DMS79 (cell line): ENCODE data around the gene FNTB.
A peak's percentile ranks its signal among the peaks of the same experiment; 100 is the strongest.

Experiments used
- DNase-seq: peaks from one replicate; lab custom pipeline; 2025; lab: John Stamatoyannopoulos, UW

FNTB gene

DNA sequence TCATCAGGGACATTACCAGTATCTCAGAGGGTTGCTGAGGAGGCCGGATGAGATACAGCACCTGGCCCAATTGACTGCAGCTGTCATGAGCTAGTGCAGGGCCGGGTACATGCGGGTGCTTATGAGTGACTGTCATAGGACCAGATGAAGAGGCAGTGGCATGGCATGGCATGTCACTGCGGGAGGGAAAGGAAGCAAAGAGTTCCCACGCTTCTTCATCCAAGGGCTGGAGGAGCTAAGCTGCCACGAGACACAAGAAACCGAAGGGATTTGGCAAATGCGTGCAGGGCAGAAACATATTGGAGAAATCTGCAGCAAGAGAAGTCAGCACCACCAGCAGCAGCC, 33.4 kb upstream of the FNTB start:
- no peak for DNase-seq

DNA sequence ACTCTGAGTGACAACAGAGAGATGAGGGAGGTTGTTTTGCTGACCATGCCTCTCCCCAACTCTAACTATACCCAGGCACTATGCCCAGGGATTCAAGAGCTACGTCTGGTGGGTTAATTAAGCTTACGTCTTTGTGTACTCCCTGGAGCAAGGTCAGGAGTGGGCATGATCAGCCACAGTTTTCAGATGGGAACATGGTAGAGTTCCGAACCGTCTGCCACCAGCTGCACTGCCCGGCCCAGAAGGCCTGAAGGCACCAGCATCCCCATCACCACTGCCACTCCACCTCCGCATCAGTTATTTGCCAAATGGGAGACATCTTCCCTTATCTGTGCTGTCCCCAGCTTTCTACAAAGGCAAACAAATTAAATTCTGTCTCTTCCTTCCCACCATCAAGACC, 33.0 kb upstream of the FNTB start:
- DNase-seq, result no peak

DNA sequence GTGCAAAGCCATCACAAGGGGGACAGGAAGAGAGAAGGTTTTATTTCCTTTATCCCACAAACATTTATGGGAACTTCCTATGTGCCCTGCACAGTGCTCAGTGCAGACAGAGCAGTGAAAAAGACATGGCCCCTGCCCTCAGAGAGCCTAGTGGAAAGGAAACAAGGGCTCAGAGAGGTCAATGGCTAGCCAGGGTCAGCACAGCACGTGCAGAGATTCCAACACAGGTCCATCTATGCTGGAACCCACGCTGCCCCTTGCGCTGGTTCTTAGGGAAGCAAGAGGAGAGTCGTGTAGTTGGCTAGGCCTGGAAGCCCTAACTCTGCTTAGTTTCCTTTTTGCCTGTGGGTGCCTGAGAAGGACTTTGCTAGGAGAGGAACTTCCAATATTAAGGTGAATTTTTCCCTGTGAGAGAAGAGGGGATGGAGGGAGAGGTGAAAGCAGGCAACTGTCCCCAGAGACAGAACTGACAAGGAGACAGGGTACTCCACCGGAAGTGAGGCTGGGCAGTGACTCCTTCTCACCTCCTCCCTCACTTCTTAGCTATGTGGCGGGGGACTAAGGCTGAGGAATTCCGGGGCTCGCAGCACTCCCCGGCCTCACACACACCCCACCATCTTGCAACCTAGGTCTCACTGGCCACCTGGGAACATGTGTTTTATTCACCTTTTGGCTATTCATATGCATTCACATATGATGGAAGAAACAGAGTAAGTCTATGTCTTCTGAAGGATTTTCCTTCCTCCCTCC, 32.0 kb upstream of the FNTB start:
- no peak for DNase-seq

DNA sequence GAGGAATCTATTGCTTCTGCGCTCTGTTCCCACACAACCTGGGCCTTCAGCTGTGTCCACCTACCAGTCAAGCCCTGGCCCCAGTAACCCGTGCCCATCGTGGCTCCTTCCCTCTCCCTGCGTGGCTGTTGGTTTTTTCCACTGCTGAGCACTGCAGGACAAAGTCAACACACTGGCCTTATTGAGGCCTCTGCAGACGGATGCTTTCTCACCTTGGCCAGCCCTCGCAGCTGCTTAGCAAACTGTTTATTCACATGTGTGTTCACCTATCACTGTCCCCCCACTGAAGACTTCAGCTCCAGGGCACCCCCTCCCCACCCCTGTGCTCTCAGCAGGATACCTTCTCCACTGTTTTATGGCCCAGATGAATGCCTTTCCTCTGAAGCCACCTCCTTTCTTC, 31.4 kb upstream of the FNTB start:
- DNase-seq, result no peak

DNA sequence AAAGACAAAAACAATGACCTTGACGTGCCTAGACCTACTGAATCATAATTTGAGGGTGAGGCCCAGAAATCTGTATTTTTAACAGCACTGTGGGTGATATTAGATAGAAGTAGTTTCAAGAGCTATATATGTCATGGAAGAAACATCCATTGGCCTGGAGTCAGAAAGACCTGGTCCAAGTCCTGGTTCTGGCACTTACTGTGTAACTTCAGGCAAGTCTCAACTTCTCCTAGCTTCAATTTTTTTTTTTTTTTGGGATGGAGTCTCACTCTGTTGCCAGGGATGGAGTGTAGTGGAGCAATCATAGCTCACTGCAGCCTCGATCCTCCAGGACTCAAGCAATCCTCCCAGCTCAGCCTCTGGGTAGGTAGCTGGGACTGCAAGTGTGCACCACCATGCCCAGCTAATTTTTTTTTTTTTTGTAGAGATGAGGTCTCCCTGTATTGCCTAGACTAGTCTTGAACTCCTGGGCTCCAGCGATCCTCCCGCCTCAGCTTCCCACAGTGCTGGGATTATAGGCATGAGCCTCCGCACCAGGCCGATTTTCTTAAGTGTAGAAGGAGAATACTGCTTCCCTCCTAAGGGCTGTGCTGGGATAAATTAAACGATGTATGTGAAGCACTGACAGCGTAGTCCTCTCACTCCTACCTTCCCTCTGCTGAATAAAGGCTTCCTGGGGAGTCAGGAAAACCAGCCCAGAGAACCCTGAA, 29.8 kb upstream of the FNTB start:
- no peak for DNase-seq

DNA sequence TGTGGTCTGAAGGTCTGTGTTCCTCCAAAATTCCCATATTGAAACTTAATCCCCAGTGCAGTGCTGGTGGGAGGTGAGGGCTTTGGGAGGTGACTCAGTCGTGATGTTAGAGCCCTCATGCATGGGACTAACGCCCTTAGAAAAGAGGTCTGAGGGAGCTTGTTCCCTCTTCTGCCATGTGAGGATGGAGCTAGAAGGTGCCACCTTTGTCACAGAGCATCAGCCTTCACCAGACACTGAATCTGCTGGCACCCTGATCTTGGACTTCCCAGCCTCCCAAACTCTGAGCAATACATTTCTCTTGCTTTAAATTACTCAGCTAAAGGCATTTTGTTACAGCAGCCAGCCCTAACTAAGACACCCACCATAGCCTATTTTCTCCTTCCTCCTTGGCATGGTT, 28.5 kb upstream of the FNTB start:
- DNase-seq, result no peak

DNA sequence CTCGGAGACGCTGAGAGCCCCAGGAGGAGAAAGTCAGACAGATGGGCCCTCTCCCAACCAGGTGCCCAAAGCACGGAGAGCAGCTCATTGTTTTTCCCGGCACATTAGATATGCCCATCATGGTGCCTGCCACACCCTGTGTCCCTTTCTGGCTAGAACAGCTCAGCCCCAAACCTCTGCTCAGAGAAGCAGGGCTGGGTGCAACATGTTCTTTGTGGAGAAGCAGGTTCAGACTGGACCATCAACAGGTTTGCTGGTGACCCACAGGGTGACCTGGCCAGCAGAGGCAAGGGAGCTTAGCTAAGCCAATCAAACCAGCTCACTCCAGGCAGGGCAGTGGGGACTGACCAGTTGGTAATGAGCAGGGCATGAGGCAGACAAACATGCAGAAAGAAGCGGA, 28.0 kb upstream of the FNTB start:
- DNase-seq, result no peak

DNA sequence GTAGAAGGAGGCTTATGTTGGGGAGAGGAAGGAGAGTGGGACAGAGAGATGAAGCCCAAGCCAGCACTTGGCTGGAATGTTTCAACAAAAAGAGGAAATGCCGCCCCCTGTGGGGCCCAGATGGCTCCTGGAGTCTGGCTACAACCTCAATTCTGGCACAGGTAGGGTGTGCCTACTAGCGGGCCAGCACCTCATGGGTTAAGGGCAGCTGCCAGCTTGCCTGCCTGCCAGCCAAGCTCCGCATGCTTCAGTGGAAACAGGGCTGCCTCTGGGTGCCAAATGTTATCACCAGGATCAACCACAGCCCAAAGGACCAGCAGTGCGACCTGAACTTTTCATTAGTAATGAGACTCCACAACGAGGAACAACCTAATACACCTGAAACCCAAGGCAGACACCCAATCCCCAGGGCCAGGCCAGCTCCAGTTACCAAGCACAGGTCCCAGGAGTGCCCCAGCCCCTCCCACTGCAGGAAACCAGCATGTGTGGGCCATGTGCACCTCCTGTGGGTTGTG, 25.9 kb upstream of the FNTB start:
- DNase-seq, result peak; percentile 97

DNA sequence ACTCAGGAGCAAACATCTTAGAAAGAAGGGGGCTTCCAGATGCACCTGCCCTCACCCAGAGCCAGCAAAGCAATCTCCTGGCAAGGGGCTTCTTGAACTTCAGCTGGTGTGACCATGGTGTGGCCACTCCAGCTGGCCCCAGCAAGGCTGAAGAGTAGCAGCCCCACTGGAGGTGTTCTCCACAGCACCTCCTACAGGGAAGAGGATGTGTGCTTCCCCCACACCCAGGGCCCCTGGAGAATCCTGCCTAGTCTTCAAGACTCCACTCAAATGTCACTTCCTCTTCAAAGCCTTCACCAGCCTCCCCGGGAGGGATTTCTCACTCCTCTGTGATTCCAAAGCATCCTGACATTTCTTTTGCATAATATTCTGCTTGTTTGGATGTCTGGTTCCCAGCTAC, 23.1 kb upstream of the FNTB start:
- DNase-seq, result no peak

DNA sequence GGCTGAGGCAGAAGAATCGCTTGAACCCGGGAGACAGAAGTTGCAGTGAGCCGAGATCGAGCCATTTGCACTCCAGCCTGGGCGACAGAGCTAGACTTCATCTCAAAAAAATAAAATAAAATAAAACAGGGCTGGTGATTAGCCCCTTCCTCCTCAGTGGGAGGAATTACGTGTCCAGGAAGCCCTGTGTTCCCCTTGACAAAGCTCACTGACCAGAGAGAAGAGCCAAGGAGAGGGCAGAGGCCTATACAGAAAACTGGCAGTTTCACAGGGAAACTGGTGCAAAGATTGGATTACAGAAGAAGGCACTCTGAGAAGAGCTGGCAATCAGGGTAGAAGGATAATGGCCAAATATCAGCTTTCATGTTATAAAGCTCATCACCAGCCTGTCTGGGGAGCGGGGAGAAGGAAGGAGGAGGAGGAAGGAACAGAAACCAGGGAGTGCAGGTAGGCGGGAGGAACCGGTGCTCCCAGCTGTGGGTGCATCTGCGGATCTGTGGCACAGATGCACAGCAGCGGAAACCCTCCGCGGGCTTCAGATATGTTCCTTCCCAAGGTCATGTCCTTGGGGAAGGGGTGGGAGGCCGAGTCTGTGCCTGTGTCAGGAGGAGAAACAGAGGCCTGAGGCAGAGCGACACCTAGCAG, 21.2 kb upstream of the FNTB start:
- DNase-seq, result no peak

DNA sequence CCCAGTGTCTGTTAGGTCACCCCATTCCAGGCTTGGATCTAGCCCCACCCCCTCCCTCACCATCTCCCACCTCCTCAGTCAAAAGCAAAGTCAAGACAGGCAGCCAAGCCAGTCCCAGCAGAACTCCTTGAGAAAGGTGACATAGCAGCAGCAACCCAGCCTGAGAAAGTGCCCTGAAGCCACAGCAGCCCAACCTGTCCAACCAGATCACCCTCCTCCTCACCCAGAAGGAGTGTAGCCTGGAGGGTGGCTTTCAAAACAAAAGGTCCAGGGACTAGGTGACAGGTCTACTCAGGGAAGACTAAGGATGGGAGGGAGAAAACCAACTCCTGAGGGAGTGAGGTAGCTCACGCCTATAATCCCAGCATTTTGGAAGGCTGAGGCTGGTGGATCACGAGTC, 19.7 kb upstream of the FNTB start:
- DNase-seq, result no peak

DNA sequence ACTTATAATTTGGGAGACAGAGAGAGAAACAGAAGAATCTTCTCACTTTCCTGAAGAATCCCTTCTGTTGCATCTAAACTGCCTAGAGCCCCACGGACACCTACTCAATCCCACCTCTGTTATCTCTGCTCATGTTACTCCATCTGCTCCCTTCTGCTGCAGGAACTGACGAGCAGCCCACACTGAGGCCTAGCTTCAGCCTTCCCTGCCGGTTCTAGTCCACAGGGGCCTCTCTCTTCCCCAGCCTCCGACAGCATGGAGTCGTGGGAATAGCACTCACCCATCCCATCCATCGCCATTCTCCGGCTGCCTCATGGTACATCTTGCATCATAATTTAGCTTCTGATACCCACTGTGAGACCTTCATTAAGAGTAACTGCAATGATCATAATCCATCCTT, 18.5 kb upstream of the FNTB start:
- DNase-seq, result no peak

DNA sequence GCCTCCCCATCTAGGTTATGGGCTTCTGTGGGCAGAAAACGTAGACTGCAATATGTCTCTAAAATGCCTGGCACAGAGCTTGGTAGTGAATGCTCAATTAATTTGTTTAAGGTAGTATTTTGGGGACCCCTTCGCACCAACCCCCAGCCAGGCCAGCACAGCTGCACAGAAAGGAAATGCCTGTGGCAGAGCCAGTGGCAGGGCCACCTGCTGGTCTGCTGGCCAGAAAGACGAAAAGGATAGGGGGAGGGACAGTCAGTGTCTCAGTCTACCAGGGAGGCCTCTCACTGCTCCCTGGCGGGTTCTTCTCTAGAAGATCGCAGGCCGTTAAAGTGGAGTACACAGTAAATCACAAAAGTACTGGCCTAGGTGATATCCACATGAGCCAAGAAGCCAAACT, 18.0 kb upstream of the FNTB start:
- no peak for DNase-seq

DNA sequence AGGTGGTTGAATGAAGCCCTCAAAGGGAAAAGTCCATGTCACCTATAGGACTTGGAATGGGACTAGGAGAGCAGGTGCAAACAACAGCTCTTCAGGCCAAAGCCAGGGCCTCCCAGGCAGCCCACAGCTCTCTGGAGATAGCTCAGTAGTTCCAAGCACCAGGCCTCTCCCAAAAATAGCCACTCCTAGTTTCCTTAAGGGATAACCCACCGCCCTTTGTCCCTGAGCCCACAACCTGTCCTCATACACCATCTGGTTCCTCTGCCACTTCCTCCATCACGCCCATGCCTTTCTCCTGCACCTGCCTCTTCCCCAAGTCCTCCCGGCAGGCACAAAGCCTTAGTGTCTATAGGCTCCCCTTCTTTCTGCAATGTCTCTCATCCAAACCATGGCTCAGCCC, 16.7 kb upstream of the FNTB start:
- no peak for DNase-seq

DNA sequence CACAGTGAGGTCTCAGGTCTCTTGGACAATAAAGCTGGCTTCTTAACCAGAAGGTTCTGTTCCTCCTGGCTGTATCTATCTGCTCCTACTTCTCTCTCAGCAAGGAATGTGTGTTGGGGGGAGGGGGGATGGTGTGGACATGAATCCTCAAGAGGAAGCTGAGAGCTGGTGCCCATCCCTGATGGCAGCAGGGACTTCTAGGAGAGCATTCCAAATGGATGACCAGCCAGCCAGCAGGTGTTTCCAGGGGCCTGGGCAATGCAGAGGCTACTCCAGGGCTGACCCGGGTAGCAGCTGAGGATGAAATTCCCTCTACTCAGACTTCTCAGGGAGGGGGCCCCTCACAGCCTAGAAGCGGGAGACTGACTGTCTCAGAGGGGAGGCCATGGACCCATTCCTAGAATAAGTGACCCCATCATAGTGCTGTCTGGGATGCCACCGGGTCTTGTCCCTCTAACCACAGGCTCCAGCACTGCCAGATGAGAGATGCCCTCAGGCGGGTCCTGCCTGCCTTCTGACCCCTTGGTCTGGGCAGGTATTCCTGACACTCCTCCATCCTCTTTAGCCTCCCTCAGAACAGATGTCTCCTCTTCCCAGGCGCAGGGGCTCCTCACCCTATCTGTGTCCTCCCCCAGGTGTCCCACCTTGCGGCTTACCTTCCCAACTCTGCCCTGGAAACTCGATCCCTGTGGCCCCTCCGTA, 15.8 kb upstream of the FNTB start:
- no peak for DNase-seq

DNA sequence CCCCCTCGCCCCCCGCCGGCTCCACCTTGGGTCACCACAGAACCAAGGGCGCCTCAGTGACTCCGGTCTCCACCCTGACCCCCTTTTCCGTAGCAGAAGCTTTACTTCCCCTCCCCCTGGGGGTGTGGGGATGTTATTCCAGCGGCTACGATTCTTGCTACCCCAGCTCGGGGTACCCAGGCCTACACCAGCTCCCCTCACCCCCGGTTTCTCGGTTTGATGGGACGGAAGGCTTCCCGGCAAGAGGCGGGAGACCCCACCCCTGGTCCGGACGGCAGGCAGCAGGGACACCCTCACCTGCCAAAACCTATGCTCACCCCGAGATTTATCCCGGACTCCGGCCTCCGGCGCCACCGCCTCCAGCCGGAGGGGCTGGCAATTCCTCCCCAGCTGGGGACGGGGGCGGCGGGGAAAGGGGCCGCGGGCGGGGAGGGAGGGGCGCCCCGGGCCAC, 15.2 kb upstream of the FNTB start:
- DNase-seq, result no peak

DNA sequence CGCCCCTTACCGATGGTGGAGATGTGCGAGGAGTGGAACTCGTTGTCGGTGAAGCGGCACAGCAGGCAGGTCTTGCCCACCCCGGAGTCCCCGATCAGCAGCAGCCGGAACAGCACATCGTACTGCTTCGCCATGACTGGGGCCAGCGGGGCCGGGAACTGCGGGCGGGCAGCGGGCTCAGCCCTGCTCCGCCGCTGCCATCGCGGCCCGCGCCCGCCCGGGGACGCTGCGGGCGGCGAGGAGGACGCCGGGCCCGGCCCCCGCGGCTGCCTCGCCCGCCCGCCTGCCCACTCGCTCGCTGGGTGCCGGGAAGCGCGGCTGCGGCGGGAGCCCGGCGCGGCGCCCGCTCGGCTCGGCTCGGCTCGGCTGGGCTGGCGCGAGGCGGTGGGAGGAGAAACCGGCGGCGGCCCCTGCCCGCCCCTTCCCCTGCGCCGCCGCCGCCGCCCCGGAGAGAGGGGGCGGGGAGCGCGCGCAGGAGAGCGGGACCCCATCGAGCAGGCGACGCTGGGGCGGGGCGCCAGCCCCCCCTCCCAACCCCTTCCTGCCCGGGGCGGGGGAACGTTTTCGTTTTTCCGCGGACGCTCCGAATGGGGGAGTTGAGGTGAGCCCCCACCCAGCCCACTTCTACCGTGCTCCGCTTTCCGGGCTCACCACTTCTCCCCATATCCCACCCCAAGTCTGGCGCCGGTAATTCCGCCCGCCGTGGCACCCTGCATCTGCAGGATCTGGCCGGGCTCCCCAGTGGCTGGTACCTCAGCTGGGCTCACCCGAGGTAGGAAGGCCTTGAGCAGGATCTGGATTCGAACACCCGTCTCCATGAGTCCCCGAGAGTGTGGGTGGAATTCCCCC, 14.5 kb upstream of the FNTB start, which contains the start of gene RAB15:
RAB15 (minus strand) TSS at position 394 of the 849 bp plus-strand sequence; CDS start at position 134, 260 bp downstream.
- peak; percentile 12 for DNase-seq

DNA sequence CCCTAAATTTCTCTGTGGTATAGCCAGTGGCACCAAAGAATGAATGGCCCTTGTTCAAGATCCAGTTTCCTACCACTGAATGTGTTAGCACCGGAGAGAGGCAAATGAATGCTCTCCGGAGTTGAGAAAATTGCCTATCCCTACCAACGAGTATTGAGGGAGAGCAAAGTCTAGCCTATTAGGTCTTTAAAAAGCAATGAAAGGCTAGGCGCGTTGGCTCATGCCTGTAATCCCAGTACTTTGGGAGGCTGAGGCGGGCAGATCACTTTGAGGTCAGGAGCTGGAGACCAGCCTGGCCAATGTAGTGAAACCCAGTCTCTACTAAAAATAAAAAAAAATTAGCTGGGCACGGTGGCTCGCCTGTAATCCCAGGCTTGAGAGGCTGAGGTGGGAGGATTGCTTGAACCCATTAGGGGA, 13.7 kb upstream of the FNTB start:
- DNase-seq, result no peak

DNA sequence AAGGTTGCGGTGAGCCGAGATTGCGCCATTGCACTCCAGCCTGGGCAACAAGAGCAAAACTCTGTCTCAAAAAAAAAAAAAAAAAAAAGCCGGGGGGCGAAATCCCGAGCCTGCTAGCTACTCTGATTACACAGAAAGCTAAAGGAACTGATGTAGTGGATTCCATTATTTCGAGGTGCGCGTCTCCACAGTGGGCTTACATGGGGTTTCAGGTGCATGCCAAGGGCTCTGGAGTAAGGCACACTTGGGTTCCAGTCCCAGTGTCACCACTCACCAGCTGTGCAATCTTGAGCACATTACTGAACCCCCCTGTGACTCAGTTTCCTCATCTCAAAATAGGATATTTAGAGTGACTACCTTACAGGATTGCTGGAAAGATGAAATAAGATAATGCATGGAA, 12.9 kb upstream of the FNTB start:
- DNase-seq, result no peak

DNA sequence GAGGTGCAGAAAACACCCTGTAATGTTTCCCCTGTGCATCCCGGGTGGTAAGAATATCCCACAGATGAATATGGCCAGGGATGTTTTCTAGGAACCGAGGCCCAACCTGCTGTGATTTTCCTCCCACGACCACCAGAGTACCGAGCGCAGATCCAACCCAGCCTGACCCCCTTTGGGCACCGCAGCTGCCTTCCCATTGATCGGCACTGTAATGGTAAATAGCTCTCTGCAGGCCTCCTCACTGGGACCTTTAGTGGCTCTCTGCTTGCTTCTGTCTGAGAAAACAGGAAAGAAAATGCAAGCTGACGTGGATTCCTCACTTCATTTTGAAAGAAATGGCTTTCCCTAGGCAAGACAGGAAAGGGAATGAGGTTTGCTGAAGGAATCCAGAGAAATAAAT, 12.1 kb upstream of the FNTB start:
- DNase-seq, result no peak

DNA sequence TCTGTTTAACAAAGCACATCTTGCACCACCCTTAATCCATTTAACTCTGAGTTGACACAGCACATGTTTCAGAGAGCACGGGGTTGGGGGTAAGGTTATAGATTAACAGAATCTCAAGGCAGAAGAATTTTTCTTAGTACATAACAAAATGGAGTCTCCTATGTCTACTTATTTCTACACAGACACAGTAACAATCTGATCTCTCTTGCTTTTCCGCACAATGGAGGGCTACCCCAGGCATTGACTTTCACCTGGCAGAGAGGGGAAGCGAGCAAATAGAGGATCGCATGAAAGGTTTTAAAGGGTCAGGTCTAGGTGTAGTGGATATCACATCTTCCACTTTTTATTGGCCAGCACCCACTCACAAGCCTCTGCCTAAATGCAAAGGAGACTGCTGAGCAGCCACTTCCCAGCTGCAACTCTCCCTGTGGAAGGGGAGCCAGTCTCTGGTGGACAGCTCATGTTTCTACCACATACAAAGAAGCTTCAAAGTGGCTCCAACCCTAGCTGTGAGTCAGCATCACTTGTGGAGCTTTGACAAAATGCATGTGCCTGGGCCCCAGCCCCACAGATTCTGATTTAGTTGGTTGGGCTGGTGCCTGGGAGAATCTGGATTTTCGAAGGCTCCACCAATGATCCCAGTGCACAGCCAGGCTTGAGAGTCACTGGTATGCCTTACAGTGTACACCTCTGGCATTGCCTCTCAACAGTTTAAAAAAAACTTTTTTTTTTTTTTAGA, 7.2 kb upstream of the FNTB start:
- DNase-seq, result peak; percentile 80
